NCI-H1436 (cell line): ENCODE data around the gene STAP1.
"Not testable (repeated sequence)": the region's sequence is repeated elsewhere in the genome, so short reads cannot be mapped to it uniquely, and the experiment has no call there.

ENCODE experiments used
- DNase-seq: peaks from one replicate; lab custom pipeline; 2025; lab: John Stamatoyannopoulos, UW

STAP1 gene

GRCh38 chr4:67624939-67625338, 66.4 kb downstream of the STAP1 start:
- DNase-seq = no peak

- no peak for DNase-seq
These were observed 74.0 kb downstream of the STAP1 start for GRCh38 chr4:67632492-67632891.

GRCh38 chr4:67634741-67635140, 76.2 kb downstream of the STAP1 start:
- DNase-seq = no peak

- DNase-seq = no peak
These were observed 76.8 kb downstream of the STAP1 start for GRCh38 chr4:67635331-67635730.

- DNase-seq = not testable (repeated sequence)
These were observed 78.5 kb downstream of the STAP1 start for GRCh38 chr4:67636978-67637377.

- DNase-seq = no peak
These were observed 79.6 kb downstream of the STAP1 start for GRCh38 chr4:67638136-67638535.

- DNase-seq = no peak
These were observed 93.0 kb downstream of the STAP1 start for GRCh38 chr4:67651536-67651935.
